HG03378 (cell line): ENCODE data around the gene KRTAP1-1.
"Not testable (repeated sequence)": the region's sequence is repeated elsewhere in the genome, so short reads cannot be mapped to it uniquely, and the experiment has no call there.

Source experiments
- ATAC-seq: cut with Tn5 transposase; IDR thresholded peaks from one replicate; pipeline ENCODE4 v1.9.1; 2021; ENCODE audit warnings: mild to moderate bottlenecking, moderate library complexity; ENCODE audit not compliant: unreplicated experiment

Gene KRTAP1-1

GRCh38 chr17:41040783-41041571, at the start of gene KRTAP1-1:
Gene KRTAP1-1, minus strand, starts transcription at chr17:41041450. Its CDS starts 53 bp downstream, at chr17:41041397.
- not testable (repeated sequence) for ATAC-seq

GRCh38 chr17:41088760-41089352, 47.6 kb upstream of the KRTAP1-1 start:
- not testable (repeated sequence) for ATAC-seq

GRCh38 chr17:41084100-41084856, 43.0 kb upstream of the KRTAP1-1 start, which contains the start of gene KRTAP4-7:
Gene KRTAP4-7, plus strand, starts transcription at chr17:41084150. Its CDS starts 57 bp downstream, at chr17:41084207.
- ATAC-seq = not testable (repeated sequence)

- ATAC-seq = not testable (repeated sequence)
These were observed 42.2 kb upstream of the KRTAP1-1 start for GRCh38 chr17:41083427-41083826.

- ATAC-seq = no peak
These were observed 41.4 kb upstream of the KRTAP1-1 start for GRCh38 chr17:41082626-41083025.

GRCh38 chr17:41076788-41077187, 35.5 kb upstream of the KRTAP1-1 start:
- no peak for ATAC-seq

GRCh38 chr17:41073676-41074075, 32.4 kb upstream of the KRTAP1-1 start:
- no peak for ATAC-seq

- no peak for ATAC-seq
These were observed 30.5 kb upstream of the KRTAP1-1 start for GRCh38 chr17:41071606-41072360.

GRCh38 chr17:41069031-41069430, 27.8 kb upstream of the KRTAP1-1 start:
- no peak for ATAC-seq

GRCh38 chr17:41067281-41067680, 26.0 kb upstream of the KRTAP1-1 start:
- ATAC-seq = no peak

- ATAC-seq = no peak
These were observed 24.8 kb upstream of the KRTAP1-1 start, which contains the start of gene KRTAP2-4 for GRCh38 chr17:41065829-41066624. Gene KRTAP2-4, minus strand, starts transcription at chr17:41065879. Its CDS starts 34 bp downstream, at chr17:41065845.

- not testable (repeated sequence) for ATAC-seq
These were observed 23.9 kb upstream of the KRTAP1-1 start for GRCh38 chr17:41065016-41065689.

GRCh38 chr17:41064301-41064700, 23.1 kb upstream of the KRTAP1-1 start:
- ATAC-seq = no peak

GRCh38 chr17:41063449-41063848, 22.2 kb upstream of the KRTAP1-1 start:
- ATAC-seq = no peak

GRCh38 chr17:41061964-41062363, 20.7 kb upstream of the KRTAP1-1 start:
- ATAC-seq = no peak

GRCh38 chr17:41060052-41060604, 18.9 kb upstream of the KRTAP1-1 start, which contains the start of gene KRTAP2-3:
Gene KRTAP2-3, minus strand, starts transcription at chr17:41060114. Its CDS starts 64 bp downstream, at chr17:41060050.
- no peak for ATAC-seq

- not testable (repeated sequence) for ATAC-seq
These were observed 18.2 kb upstream of the KRTAP1-1 start for GRCh38 chr17:41059276-41060051.

- no peak for ATAC-seq
These were observed 17.5 kb upstream of the KRTAP1-1 start for GRCh38 chr17:41058741-41059140.
